Tibial artery (tissue), 4 donors: ENCODE measurements around the gene PTPRU.

Experiments
- DNase-seq, 2 donors: peaks; one replicate each; pipeline ENCODE4 v3.0.0-alpha.2; 2019
- H3K27ac ChIP-seq, 2 donors: fragments of 200-600 bp; sonication (generic) in 1 of 2; 1 replicate in 1 of 2; 2 replicates in 1 of 2; pipeline ENCODE4 v1.5.1; 2018 to 2019; ENCODE audit warnings: mild to moderate bottlenecking in 1 of 2
- H3K27me3 ChIP-seq, 2 donors: fragments of 200-600 bp; sonication (generic) in 1 of 2; one replicate each; pipeline versions ENCODE4 v1.5.1 to v1.6.0; 2016 to 2019
- H3K36me3 ChIP-seq, 3 donors: fragments of 200-600 bp; sonication (generic) in 2 of 3; one replicate each; pipeline ENCODE4 v1.5.1; 2016 to 2019; ENCODE audit warnings: mild to moderate bottlenecking in 2 of 3
- H3K4me1 ChIP-seq, 4 donors: fragments of 200-600 bp; sonication (generic) in 2 of 4; 1 replicate in 3 of 4; 2 replicates in 1 of 4; pipeline ENCODE4 v1.5.1; 2016 to 2019
- H3K4me3 ChIP-seq, 2 donors: fragments of 200-600 bp; sonication (generic) in 1 of 2; 1 replicate in 1 of 2; 2 replicates in 1 of 2; pipeline ENCODE4 v1.5.1; 2018 to 2019; ENCODE audit warnings: mild to moderate bottlenecking in 2 of 2
- H3K9me3 ChIP-seq, 3 donors: fragments of 200-600 bp; sonication (generic) in 1 of 3; one replicate each; pipeline ENCODE4 v1.5.1; 2016 to 2019
- intact Hi-C: fragments of 100-400 bp; cut with DNase I; formaldehyde crosslinking; loops from one replicate; pipeline ENCODE4 v1.15.0; 2023; ENCODE audit warnings: low total_unique reads
- TF ChIP-seq, protein P1 (sequence below), 2 experiments: fragments of 200-600 bp in 1 of 2; fragments of 450-650 bp in 1 of 2; IDR thresholded peaks; one replicate each; pipeline ENCODE4 v1.5.1; 2017 to 2019; ENCODE audit warnings: antibody characterized with exemption in 2 of 2, mild to moderate bottlenecking in 1 of 2, moderate library complexity in 1 of 2

The PTPRU gene

GRCh38 chr1:29305943-29306342 is 69.6 kb downstream of the PTPRU start:
- Histone ChIP-seq H3K27ac (no peak overlapping the region), H3K4me3 (no peak overlapping the region), H3K4me1 (no peaks in the 10 kb centered on the region), H3K9me3 (no peaks in the 10 kb centered on the region), H3K27me3 (no peaks in the 10 kb centered on the region), H3K36me3 (peaks cover 21 to 64% (median 41%) of the 10 kb centered on the region in 3 donors)
- no peak for DNase-seq
- TF ChIP-seq, protein P1, sequence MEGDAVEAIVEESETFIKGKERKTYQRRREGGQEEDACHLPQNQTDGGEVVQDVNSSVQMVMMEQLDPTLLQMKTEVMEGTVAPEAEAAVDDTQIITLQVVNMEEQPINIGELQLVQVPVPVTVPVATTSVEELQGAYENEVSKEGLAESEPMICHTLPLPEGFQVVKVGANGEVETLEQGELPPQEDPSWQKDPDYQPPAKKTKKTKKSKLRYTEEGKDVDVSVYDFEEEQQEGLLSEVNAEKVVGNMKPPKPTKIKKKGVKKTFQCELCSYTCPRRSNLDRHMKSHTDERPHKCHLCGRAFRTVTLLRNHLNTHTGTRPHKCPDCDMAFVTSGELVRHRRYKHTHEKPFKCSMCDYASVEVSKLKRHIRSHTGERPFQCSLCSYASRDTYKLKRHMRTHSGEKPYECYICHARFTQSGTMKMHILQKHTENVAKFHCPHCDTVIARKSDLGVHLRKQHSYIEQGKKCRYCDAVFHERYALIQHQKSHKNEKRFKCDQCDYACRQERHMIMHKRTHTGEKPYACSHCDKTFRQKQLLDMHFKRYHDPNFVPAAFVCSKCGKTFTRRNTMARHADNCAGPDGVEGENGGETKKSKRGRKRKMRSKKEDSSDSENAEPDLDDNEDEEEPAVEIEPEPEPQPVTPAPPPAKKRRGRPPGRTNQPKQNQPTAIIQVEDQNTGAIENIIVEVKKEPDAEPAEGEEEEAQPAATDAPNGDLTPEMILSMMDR (IDR thresholded peaks at IDR 0.05), result no peak
- intact Hi-C loops, result no loop called here

DNA sequence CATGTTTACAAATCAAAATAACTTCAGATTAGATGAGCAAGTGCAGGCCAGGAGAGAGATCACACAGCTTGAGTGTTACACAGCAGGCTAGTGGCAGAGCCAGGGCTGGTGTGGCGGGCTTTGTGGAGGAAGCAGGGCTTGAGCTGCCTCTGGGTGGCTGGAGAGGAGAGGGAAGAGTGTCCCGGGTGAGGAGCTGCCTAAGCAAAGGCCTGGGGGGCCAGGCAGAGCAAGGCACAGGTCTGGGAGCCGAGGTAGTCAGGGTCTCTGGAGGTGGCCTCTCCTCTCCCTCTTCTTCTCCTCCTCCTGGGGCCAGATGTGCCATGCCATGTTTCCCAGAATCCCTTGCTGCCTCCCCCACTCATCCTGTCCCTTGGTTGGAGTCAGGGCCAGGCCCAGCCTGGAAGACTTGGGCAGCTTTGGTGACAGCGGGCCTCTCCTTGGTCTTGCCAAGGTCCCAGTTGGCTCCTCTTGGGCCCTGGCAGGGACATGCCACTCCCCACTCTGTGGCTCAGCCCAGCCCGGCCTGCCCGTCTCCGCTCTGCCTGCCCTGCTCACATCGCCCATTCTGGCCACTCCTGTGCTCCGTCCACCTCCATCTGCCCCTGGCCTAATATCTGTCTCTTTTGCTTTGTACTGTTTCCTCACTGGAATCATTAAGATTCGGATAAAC is 70.3 kb downstream of the PTPRU start:
- Histone ChIP-seq H3K4me1 (no peaks in the 10 kb centered on the region), H3K4me3 (no peak overlapping the region), H3K36me3 (peaks cover 26 to 64% (median 45%) of the 10 kb centered on the region in 3 donors), H3K27me3 (no peaks in the 10 kb centered on the region), H3K27ac (no peak overlapping the region), H3K9me3 (no peaks in the 10 kb centered on the region)
- intact Hi-C loops, result no loop called here
- TF ChIP-seq, protein P1 (IDR thresholded peaks at IDR 0.05), result no peak
- no peak for DNase-seq

DNA sequence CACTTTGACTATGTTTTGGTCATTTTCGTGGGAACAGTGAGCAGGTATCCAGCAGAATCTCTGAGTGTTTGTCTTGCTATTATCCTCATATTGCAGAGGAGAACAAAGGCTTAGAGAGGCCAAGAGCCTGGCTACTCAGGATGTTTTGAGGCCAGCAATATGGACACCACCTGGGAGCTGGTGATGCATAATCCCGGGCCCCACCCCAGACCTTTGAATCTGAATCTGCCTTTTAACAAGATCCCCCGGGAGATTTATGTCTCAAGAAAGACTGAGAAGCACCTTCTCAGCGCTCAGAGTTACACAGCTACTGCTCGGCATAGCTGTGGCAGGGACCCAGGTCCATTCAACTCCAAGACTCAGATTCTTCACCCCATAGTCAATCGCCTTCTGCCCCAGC is 72.8 kb downstream of the PTPRU start:
- H3K27ac ChIP-seq, result no peak overlapping the region
- H3K36me3 ChIP-seq, result peaks cover 37 to 79% (median 60%) of the 10 kb centered on the region in 3 donors
- no peak for DNase-seq
- H3K9me3 ChIP-seq, result no peaks in the 10 kb centered on the region
- intact Hi-C loops, result no loop called here
- H3K4me1 ChIP-seq, result no peaks in the 10 kb centered on the region
- H3K27me3 ChIP-seq, result no peaks in the 10 kb centered on the region
- no peak overlapping the region for H3K4me3 ChIP-seq
- TF ChIP-seq, protein P1 (IDR thresholded peaks at IDR 0.05), result no peak

DNA sequence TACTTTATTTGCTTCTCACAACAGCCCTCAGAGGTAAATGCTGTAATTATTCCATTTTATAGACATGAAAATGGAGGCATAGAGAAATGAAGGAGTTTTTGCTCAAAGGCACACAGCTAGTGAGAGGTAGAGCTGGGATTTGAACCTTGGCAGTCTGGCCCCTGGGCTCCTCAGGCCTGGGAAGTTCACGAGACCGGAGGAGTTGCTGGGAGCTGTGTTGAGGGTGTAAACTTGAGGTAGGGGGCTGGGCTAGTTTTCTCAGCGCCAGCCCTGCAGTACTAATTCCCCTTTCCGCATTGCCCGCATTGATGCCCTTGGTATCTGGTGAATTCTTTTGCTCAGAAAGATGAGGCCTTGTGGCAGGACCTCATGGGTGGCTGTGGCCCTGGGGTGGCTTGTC is 73.3 kb downstream of the PTPRU start:
- Histone ChIP-seq H3K36me3 (peaks cover 32 to 79% (median 60%) of the 10 kb centered on the region in 3 donors), H3K4me3 (no peak overlapping the region), H3K27ac (no peak overlapping the region), H3K9me3 (no peaks in the 10 kb centered on the region), H3K4me1 (no peaks in the 10 kb centered on the region), H3K27me3 (no peaks in the 10 kb centered on the region)
- DNase-seq, result no peak
- intact Hi-C loops, result no loop called here
- TF ChIP-seq, protein P1 (IDR thresholded peaks at IDR 0.05), result no peak

- Histone ChIP-seq H3K4me3 (no peak overlapping the region), H3K27ac (no peak overlapping the region), H3K4me1 (no peaks in the 10 kb centered on the region), H3K9me3 (no peaks in the 10 kb centered on the region), H3K27me3 (no peaks in the 10 kb centered on the region), H3K36me3 (peaks cover 23 to 79% (median 60%) of the 10 kb centered on the region in 3 donors)
- TF ChIP-seq, protein P1 (IDR thresholded peaks at IDR 0.05), result no peak
- intact Hi-C loops, result no loop called here
- DNase-seq, result no peak
These were observed 74.4 kb downstream of the PTPRU start for GRCh38 chr1:29310616-29311180.
